DND-41 (cell line): Measurements from ENCODE around the gene C6orf15.

Source experiments
- ATAC-seq: fragments of 200-7000 bp; cut with Tn5 transposase; 3 replicates; pipeline ENCODE4 v1.9.1; 2021; ENCODE audit warnings: low read depth; ENCODE audit not compliant: insufficient read depth
- DNase-seq: peaks from one replicate; pipeline ENCODE4 v3.0.0-alpha.2; 2020
- H2AFZ ChIP-seq: 2 replicates; pipeline ENCODE4 v1.6.0; 2012; ENCODE audit warnings: low read depth, low read length
- H3K27ac ChIP-seq: 2 replicates; pipeline ENCODE4 v1.5.1; 2012; ENCODE audit warnings: low read length, inconsistent platforms
- H3K27me3 ChIP-seq: fragments of 200-600 bp; sonication (generic); 2 replicates; pipeline ENCODE4 v1.6.0; 2012; ENCODE audit warnings: low read length, mild to moderate bottlenecking, inconsistent platforms; ENCODE audit not compliant: insufficient read depth, poor library complexity
- H3K36me3 ChIP-seq: 2 replicates; pipeline ENCODE4 v1.5.1; 2012; ENCODE audit warnings: low read length, inconsistent platforms; ENCODE audit not compliant: insufficient read depth
- H3K4me1 ChIP-seq: 2 replicates; pipeline ENCODE4 v1.5.1; 2012; ENCODE audit warnings: mild to moderate bottlenecking, low read length; ENCODE audit not compliant: insufficient read depth
- H3K4me2 ChIP-seq: 2 replicates; pipeline ENCODE4 v1.6.0; 2012; ENCODE audit warnings: mild to moderate bottlenecking, moderate library complexity, low read length, inconsistent platforms; ENCODE audit not compliant: insufficient read depth
- H3K4me3 ChIP-seq, 2 experiments: fragments of 200-600 bp in 1 of 2; shearing (Covaris generic) in 1 of 2; 2 replicates each; pipeline ENCODE4 v1.5.1; 2012 to 2016; ENCODE audit warnings: inconsistent platforms in 2 of 2, low read length in 2 of 2, mild to moderate bottlenecking in 2 of 2, low read depth in 1 of 2, moderate library complexity in 1 of 2
- H3K79me2 ChIP-seq: 2 replicates; pipeline ENCODE4 v1.6.0; 2012; ENCODE audit warnings: low read length, inconsistent platforms; ENCODE audit not compliant: insufficient read depth
- H3K9ac ChIP-seq: 2 replicates; pipeline ENCODE4 v1.6.0; 2012; ENCODE audit warnings: low read depth, mild to moderate bottlenecking, inconsistent platforms, low read length, moderate library complexity
- H3K9me3 ChIP-seq: 2 replicates; pipeline ENCODE4 v1.5.1; 2012; ENCODE audit warnings: low read length, moderate library complexity, mild to moderate bottlenecking, inconsistent platforms; ENCODE audit not compliant: insufficient read depth, severe bottlenecking
- H4K20me1 ChIP-seq: 2 replicates; pipeline ENCODE4 v1.6.0; 2012; ENCODE audit warnings: low read length; ENCODE audit not compliant: insufficient read depth
- CTCF ChIP-seq: IDR thresholded peaks from 2 replicates; pipeline ENCODE4 v1.5.1; 2012; ENCODE audit warnings: borderline replicate concordance, low read length, moderate library complexity, mild to moderate bottlenecking; ENCODE audit not compliant: poor library complexity, severe bottlenecking; ENCODE audit errors: extremely low read depth
- EZH2 ChIP-seq: IDR thresholded peaks from 3 replicates; pipeline ENCODE4 v1.6.1; 2012; ENCODE audit warnings: borderline replicate concordance, low read depth, mild to moderate bottlenecking, moderate library complexity, low read length, inconsistent platforms; ENCODE audit not compliant: severe bottlenecking

C6orf15 gene

GRCh38 chr6:31135710-31136109, 23.3 kb upstream of the C6orf15 start:
- H3K4me3 ChIP-seq, result no peak overlapping the region
- no peak overlapping the region for H3K9ac ChIP-seq
- TF ChIP-seq CTCF, result no peak
- H3K27ac ChIP-seq, result no peak overlapping the region
- H3K9me3 ChIP-seq, result no peaks in the 10 kb centered on the region
- H3K36me3 ChIP-seq, result no peaks in the 10 kb centered on the region
- H3K27me3 ChIP-seq, result no peaks in the 10 kb centered on the region
- no peaks in the 10 kb centered on the region for H3K79me2 ChIP-seq
- ATAC-seq (no peak), DNase-seq (no peak)
- H4K20me1 ChIP-seq, result no peaks in the 10 kb centered on the region
- no peak overlapping the region for H2AFZ ChIP-seq
- peaks cover 6% of the 10 kb centered on the region for H3K4me1 ChIP-seq
- H3K4me2 ChIP-seq, result no peak overlapping the region

- no peak overlapping the region for H2AFZ ChIP-seq
- no peak overlapping the region for H3K4me3 ChIP-seq
- no peak for TF ChIP-seq CTCF
- no peak for TF ChIP-seq EZH2
- no peaks in the 10 kb centered on the region for H3K36me3 ChIP-seq
- H4K20me1 ChIP-seq, result no peaks in the 10 kb centered on the region
- ATAC-seq (no peak), DNase-seq (no peak)
- no peaks in the 10 kb centered on the region for H3K9me3 ChIP-seq
- no peak overlapping the region for H3K9ac ChIP-seq
- H3K4me1 ChIP-seq, result peaks cover 4% of the 10 kb centered on the region
- H3K4me2 ChIP-seq, result no peak overlapping the region
- H3K27me3 ChIP-seq, result no peaks in the 10 kb centered on the region
- H3K79me2 ChIP-seq, result no peaks in the 10 kb centered on the region
- no peak overlapping the region for H3K27ac ChIP-seq
Observed at GRCh38 chr6:31132806-31133205, 20.4 kb upstream of the C6orf15 start.

- no peak for ATAC-seq
Observed at GRCh38 chr6:31131595-31131994, 19.2 kb upstream of the C6orf15 start.

More at GRCh38 chr6:31131595-31131994, 19.2 kb upstream of the C6orf15 start:
- H3K4me3 ChIP-seq, result no peak overlapping the region
- no peaks in the 10 kb centered on the region for H3K9me3 ChIP-seq
- no peak overlapping the region for H3K9ac ChIP-seq
- no peak overlapping the region for H3K27ac ChIP-seq
- no peaks in the 10 kb centered on the region for H3K4me1 ChIP-seq
- TF ChIP-seq CTCF (no peak), EZH2 (no peak)
- H3K79me2 ChIP-seq, result no peaks in the 10 kb centered on the region
- no peaks in the 10 kb centered on the region for H3K27me3 ChIP-seq
- no peak overlapping the region for H3K4me2 ChIP-seq
- DNase-seq, result no peak
- no peaks in the 10 kb centered on the region for H3K36me3 ChIP-seq
- no peak overlapping the region for H2AFZ ChIP-seq
- H4K20me1 ChIP-seq, result no peaks in the 10 kb centered on the region
